RWPE2 (cell line): ENCODE data around the gene PIP5K1B.

Source experiments
- ATAC-seq: fragments of 200-7000 bp; cut with Tn5 transposase; 3 replicates; pipeline ENCODE4 v1.9.1; 2021; ENCODE audit warnings: low read depth
- DNase-seq: peaks from one replicate; pipeline ENCODE4 v3.0.0-alpha.2; 2020; ENCODE audit warnings: low spot score
- H3K27ac ChIP-seq: fragments of 450-650 bp; 2 replicates; pipeline ENCODE4 v1.5.1; 2017; ENCODE audit warnings: mild to moderate bottlenecking; ENCODE audit not compliant: poor library complexity, severe bottlenecking
- H3K27me3 ChIP-seq: fragments of 250-450 bp; sonication (Bioruptor Pico); 2 replicates; pipeline ENCODE4 v1.5.1; 2021; ENCODE audit warnings: mild to moderate bottlenecking, moderate library complexity; ENCODE audit not compliant: insufficient read depth, poor library complexity, severe bottlenecking
- H3K36me3 ChIP-seq: fragments of 250-450 bp; sonication (Bioruptor Pico); 2 replicates; pipeline ENCODE4 v1.5.1; 2020; ENCODE audit warnings: low read depth, mild to moderate bottlenecking, moderate library complexity
- H3K4me1 ChIP-seq: fragments of 250-450 bp; sonication (Bioruptor Pico); 2 replicates; pipeline ENCODE4 v1.5.1; 2021; ENCODE audit warnings: mild to moderate bottlenecking, moderate library complexity; ENCODE audit not compliant: insufficient read depth, poor library complexity, severe bottlenecking
- H3K4me3 ChIP-seq: fragments of 250-450 bp; sonication (Bioruptor Pico); 2 replicates; pipeline ENCODE4 v1.5.1; 2021; ENCODE audit warnings: mild to moderate bottlenecking, moderate library complexity; ENCODE audit not compliant: severe bottlenecking
- H3K9me3 ChIP-seq: fragments of 250-450 bp; sonication (Bioruptor Pico); 2 replicates; pipeline ENCODE4 v1.5.1; 2021; ENCODE audit warnings: mild to moderate bottlenecking, moderate library complexity; ENCODE audit not compliant: severe bottlenecking
- CTCF ChIP-seq: fragments of 450-650 bp; IDR thresholded peaks from one replicate; pipeline ENCODE4 v1.5.1; 2017; ENCODE audit warnings: mild to moderate bottlenecking, moderate library complexity; ENCODE audit not compliant: poor library complexity, severe bottlenecking

Gene PIP5K1B

GRCh38 chr9:68717552-68718443, 12.8 kb downstream of the PIP5K1B start:
- Histone ChIP-seq H3K36me3 (no peaks in the 10 kb centered on the region), H3K9me3 (no peaks in the 10 kb centered on the region), H3K4me1 (no peaks in the 10 kb centered on the region), H3K27ac (no peak overlapping the region), H3K4me3 (no peak overlapping the region), H3K27me3 (peaks cover 17% of the 10 kb centered on the region)
- DNase-seq = no peak
- no peak for ATAC-seq
- TF ChIP-seq CTCF = no peak

GRCh38 chr9:68719847-68720246, 14.8 kb downstream of the PIP5K1B start:
- no peak for DNase-seq
- TF ChIP-seq CTCF = no peak
- H3K4me1 ChIP-seq = no peaks in the 10 kb centered on the region
- no peaks in the 10 kb centered on the region for H3K36me3 ChIP-seq
- H3K4me3 ChIP-seq = no peak overlapping the region
- no peak for ATAC-seq
- no peaks in the 10 kb centered on the region for H3K9me3 ChIP-seq
- H3K27me3 ChIP-seq = peaks cover 14% of the 10 kb centered on the region
- H3K27ac ChIP-seq = no peak overlapping the region

- Histone ChIP-seq H3K9me3 (no peaks in the 10 kb centered on the region), H3K4me3 (no peak overlapping the region), H3K36me3 (no peaks in the 10 kb centered on the region), H3K27ac (no peak overlapping the region), H3K27me3 (peaks cover 14% of the 10 kb centered on the region), H3K4me1 (no peaks in the 10 kb centered on the region)
- TF ChIP-seq CTCF = no peak
- no peak for ATAC-seq
- no peak for DNase-seq
Observed at GRCh38 chr9:68720656-68721313, 15.7 kb downstream of the PIP5K1B start.

GRCh38 chr9:68721666-68722330, 16.8 kb downstream of the PIP5K1B start:
- H3K36me3 ChIP-seq = no peaks in the 10 kb centered on the region
- no peak overlapping the region for H3K4me3 ChIP-seq
- no peak overlapping the region for H3K27ac ChIP-seq
- TF ChIP-seq CTCF = no peak
- H3K27me3 ChIP-seq = peaks cover 14% of the 10 kb centered on the region
- ATAC-seq (no peak), DNase-seq (no peak)
- H3K4me1 ChIP-seq = no peaks in the 10 kb centered on the region
- no peaks in the 10 kb centered on the region for H3K9me3 ChIP-seq
